GM19438 (cell line): ENCODE results near the gene ATP2C2.
A peak's percentile ranks its signal among the peaks of the same experiment; 100 is the strongest.

Experiments used
- ATAC-seq: cut with Tn5 transposase; IDR thresholded peaks from one replicate; pipeline ENCODE4 v1.9.1; 2021; ENCODE audit warnings: low read depth; ENCODE audit not compliant: unreplicated experiment

Gene ATP2C2

DNA sequence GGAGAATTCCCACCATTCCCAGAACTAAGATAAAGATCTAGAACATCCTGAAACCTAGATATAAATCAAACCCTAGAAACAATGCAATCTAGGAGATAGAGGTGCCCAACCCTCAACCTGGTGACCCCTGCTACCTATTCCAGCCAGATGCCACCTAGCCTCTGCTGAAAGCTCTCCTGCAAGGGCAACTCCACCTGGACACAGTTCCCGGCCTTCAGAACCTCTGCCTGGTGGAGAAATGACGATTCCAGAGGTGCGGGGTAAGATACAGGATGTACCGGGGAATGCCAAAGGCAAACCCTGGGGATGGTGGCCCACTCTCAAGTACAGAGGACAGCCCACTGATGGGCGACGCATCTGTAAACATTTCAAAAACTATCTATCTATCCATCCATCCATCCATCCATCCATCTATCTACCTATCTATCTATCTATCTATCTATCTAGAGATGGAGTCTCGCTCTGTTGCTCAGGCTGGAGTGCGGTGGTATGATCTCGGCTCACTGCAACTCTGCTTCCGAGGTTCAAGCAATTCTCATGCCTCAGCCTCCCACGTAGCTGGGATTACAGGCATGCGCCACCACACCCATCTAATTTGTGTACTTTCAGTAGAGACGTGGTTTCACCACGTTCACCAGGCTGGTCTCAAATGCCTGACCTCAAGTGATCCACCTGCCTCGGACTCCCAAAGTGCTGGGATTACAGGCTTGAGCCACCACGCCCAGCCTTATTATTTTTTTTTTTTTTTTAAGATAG lies 117.1 kb downstream of the ATP2C2 start:
- ATAC-seq: no peak

DNA sequence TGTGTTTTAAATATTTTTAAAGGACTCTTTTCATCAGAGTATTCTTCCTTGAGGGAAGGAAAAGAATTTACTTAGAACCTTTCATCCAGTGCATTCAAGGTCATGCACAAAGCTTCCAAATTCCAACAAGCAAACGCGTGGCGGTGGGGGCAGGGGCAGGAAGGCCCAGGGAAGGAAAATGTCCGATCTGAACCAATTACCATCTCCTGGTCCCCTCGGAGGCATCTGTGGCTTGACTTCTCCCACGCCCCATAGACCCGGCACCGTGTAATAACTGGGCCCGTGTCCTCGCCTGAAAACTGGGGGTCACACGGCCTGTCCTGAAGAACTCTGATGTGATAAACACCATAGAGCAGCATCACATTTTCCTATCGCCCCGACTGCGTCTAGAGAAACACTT lies 117.8 kb downstream of the ATP2C2 start:
- no peak for ATAC-seq

DNA sequence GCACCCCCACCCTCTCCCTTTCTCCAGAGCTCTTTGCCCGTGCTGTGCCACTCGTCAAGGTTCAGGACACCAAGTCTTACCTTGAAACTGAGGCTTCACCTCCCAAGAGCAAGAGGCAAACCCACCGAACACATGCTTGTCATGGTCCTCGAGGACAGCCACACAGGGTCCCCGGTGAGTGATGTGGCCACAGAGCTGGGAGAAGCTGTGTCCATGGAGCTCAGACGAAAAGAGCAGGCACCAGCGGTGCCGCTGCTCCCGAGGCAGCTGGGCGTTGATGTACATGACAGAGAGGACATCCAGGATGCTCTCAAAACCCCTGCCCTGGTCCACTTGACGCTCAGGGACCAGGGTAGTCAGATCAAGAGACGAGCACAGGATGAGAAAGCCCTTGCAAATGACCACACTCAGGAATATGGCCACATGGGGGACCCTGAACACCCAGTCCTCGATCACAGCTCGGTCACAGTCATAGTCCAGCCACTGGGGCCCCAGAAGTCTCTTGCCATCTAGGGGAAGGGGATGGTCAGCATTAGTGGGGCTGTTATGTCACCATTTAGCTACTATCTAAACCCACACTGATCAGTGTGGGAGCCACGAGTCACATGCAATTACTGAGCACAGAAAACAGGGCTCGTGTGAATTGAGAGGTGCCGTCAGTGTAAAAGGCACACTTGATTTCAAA lies 118.4 kb downstream of the ATP2C2 start:
- ATAC-seq: no peak

DNA sequence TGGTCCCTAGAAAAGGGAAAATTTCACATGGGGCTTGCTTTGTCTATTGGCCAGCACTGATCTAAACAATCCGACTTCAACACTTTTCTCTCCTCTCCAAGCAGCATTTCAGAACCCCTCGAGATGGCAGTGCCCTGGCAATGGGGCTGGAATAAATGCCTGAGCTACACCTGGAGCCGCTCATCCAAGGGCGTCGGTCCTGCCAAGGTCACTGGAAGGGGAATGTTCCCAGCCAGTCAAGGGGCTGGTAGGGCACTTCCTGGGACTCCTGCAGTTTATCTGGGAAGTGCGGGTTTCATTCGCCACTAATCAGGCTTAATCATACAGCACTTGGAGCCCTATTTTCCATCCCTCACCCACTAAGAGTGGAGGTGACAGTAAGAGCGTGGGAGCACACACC lies 119.0 kb downstream of the ATP2C2 start:
- no peak for ATAC-seq

DNA sequence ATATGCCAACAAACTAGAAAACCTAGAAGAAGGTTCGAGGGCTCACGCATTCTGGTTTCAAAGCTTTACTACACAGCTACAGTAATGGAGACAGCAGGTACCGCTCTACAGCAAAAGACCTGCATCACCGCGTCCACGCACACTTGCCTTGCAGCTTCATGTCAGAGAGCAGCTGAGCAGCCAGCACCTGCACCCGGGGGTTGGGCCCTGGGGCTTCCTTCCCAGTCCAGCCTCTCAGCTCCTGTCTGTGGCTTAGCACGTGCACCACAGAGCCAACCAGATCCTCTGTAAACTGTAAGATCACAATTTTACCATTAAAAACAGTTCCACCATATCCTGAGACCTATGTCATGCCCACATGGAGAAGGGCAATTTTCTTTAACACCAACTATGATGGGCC lies 120.8 kb downstream of the ATP2C2 start:
- no peak for ATAC-seq

DNA sequence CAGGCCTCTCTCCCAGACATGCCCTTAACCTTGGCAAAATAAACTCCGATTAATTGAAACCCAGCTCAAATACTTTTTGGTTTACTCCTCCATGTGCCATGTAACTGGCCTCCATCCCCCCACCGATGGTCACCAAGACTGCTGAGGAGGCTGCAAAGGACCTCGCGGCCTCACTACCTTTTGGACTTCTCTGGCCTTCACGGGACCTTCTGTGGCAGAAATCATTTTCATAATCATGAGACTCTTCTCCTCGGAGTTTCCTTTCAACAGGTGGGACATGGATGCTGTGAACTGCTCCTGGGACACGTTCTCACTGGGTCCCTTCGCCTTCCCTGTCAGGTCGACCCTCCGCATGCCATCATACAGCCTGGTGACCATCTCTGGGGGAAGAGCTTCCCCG lies 127.2 kb downstream of the ATP2C2 start:
- no peak for ATAC-seq

DNA sequence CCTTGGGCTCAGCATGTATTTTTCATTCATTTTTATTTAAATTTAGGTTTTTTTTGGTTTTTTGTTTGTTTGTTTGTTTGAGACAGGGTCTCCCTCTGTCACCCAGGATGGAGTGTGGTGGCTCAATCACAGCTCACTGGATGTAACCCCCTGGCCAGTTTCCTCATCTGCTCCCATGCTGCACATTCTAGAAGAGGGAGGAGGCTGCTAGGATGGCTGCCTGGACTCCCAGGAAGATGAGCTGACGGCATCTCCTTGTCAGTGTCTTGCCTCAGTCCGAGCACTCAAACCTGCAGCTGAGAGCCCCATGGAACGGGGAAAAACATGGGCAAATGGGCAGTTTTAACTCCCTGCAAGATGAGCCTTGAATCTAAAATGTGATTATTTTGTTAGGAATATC lies 128.7 kb downstream of the ATP2C2 start:
- no peak for ATAC-seq

DNA sequence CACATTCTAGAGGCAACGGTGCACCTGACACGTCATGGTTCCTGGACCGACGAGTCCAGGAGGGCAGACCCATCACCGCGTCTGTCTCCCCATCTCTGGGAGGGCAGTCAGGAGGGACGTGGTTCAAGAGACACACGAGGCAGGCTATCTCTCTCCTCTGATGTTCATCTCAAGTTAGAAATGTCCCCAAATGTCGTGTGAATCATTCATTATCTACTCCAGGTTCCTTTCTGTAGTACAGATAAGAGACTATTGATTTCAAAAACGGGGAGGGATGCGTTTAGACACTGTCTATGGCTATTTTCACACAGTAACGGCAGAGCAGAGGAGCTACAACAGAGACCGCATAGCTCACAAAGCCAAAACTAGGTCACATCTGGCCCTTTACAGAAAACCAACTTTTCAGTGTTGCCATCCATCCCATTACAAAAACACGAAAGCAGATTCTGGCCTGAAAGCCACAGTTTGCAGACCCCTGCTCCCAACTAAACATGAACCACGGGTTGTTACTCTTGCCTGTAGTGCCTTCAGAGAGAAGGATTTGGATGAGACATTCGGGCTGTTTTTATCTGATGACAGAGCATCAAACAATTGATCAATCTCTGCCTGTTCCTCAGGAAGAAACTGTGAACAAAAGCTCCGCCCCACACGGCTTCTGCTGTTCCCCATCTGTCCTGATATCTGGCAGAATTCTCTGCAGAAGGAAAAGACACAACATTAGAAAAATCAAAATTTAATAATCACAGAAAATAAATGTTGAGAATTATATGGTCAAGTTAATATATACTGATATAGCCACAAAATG lies 129.3 kb downstream of the ATP2C2 start:
- no peak for ATAC-seq

DNA sequence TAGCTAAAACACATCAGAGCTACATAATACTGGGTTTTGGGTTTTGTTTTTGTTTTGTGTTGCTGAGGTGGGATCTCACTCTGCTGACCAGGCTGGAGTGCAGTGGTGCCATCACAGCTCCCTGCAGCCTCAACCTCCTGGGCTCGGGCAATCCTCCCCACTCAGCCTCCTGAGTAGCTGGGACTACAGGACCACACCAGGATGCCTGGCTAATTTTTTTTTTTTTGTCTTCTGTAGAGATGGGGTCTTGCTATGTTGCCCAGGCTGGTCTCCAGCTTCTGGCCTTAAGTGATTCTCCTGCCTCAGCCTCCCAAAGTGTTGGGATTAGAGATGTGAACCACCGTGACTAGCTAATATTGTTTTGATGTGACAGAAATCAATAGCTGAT lies 129.9 kb downstream of the ATP2C2 start:
- ATAC-seq: no peak

DNA sequence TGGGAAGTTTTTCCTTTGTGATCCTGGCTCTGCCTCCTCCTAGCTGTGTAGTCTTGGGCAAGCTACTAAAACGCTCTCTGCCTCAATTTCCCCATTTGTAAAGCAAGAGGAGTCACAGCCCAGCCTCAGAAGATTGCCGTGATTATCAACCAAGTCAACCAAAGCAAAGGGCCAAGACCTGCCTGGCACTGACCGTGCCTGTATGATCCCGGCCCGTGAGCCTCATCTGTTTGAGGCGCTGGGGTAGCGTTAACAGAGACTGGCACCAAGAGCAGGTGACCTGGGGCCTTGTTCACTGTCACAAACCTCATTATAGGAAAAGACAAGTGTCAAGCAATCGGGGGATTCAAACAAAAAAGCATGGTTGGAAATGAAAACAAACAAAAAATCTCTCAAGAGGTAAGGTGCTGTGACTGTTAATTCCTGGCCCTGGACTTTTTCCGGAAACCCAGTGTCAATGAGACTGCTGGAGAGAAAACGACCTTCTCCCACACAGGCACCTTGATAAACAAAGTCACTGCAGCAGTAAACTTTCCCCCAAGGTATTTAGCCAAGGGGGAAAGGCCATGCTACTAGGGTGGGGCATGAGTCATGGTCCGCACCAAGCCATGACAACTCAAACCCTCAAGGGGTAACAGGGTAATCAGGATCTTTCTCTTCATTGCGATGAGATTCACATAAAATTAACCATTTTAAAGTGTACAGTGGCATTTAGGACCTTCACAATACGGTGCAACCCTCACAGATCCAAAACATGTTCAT lies 130.7 kb downstream of the ATP2C2 start:
- ATAC-seq: no peak

DNA sequence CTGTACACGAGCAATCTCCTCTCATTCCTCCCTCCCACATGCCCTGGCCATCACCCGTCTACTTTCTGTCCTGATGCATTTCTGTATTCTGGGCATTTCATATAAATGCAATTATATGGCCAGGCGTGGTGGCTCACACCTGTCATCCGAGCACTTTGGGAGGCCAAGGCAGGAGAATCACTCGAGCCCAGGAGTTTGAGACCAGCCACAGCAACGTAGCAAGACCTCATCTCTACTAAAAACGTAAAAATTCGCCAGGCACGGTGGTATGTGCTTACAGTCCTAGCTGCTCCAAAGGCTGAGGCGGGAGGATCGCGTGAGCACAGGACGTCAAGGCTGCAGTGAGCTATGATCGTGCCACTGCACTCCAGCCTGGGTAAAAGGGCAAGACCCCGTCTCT lies 131.3 kb downstream of the ATP2C2 start:
- ATAC-seq: no peak

DNA sequence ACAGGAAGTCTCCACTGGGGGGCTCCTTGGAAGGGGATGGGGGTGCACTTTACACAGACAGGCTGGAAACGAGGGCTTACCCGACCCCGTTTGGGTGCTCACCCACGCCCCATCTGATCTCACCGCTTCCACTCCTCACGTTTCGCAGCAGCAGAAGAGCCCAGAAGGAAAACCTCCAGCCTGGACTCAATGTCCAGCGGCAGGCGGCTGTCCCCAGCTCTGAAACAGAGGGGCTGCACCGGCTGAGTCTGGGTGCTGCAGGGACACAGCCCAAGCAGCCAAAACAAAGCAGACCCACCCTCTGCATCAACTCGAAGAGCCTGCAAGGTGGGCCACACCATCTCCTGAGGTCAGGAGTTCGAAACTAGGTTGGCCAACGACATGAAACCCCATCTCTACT lies 132.2 kb downstream of the ATP2C2 start:
- no peak for ATAC-seq

DNA sequence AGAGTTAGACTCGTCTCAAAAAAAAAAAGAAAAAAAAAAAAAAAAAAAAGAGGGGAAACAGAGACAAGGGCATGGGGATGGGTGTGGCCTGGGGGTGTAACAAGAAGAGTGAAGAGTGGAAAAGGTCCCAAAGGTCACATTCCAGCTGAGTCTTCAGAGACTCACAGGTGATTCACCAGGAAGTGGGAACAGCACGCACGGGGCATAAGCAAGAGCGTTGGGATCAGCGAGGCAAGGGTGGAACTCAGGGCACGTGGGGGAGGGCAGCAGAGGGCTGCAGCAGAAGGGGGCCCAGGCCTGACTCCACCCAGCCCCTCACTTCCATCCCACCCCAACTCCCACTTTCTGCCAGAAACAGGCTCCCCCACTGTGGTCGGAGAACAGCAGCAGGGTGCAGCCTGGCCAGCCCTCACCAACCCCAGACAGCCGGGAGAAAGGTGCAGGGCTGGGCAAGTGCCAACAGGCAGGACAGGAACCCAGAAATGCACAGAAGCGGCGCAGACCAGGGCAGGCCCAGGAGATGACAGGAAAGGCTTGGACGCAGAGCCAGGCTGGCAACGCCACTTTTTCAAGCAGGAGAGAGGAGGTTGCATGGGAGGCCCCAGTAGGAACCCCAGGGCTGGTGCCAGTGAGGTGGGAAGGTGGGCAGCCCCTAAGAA lies 132.9 kb downstream of the ATP2C2 start:
- no peak for ATAC-seq

DNA sequence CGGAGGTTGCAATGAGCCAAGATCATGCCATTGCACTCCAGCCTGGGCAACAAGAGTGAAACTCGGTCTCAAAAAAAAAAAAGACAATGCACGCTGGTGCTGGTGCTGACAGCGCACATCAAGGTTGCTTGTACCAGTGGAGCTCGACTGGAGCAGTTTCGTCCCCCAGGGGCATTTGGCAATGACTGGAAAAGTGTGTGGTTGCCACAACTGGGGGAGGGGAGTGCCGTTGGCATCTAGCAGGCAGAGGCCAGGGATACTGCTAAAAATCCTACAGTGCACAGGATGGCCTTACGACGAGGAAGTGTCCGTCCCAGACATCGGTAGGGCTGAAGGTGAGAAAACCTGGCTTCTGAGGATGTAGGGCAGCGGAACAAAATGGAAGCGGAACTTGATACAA lies 133.7 kb downstream of the ATP2C2 start:
- no peak for ATAC-seq

DNA sequence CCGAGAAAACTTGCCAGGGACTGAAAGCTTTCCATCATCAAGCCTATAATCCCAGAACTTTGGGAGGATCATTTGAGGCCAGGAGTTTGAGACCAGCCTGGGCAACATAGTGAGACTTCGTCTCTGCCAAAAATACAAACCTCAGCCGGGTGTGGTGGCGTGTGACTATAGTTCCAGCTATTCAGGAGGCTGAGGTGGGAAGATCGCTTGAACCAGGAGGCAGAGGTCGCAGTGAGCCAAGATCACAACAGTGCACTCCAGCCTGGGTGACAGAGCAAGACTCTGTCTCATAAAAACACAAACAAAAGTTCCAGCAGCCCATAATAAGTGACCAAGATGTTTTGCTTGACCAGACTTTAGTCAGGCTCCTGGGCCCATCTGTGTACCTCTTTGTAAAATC lies 134.2 kb downstream of the ATP2C2 start:
- ATAC-seq: no peak

DNA sequence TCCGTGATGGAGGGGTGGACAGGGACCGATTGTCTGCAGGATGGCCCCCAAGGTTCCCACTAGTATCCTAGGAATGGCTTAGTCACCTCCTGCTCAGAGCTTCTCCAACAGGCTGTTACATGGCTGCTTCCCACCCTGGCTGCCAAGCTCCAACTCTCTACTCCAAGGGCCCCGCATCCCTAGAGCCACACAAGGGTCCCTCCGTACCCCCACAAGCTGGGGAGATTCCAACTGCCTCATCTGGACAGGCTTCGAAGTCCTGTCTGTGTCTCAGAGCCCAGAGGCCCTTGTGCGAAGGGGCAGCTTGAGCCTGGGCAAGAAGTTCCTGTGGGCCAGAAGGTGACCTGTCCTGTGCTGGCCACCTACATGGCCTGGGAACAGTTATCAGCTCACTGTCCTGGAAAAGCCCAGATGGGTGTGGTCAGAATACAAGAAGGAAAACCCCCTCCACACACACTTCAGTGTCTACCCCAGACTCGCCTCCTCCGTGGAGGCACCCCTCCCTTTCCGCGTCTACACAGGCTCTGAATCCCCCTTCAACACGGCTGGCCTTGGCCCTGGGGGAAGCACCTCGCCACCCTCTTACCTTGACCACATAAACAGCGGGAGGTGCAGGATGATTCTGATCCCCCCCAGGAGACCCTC lies 135.5 kb downstream of the ATP2C2 start:
- ATAC-seq: peak; percentile 3

DNA sequence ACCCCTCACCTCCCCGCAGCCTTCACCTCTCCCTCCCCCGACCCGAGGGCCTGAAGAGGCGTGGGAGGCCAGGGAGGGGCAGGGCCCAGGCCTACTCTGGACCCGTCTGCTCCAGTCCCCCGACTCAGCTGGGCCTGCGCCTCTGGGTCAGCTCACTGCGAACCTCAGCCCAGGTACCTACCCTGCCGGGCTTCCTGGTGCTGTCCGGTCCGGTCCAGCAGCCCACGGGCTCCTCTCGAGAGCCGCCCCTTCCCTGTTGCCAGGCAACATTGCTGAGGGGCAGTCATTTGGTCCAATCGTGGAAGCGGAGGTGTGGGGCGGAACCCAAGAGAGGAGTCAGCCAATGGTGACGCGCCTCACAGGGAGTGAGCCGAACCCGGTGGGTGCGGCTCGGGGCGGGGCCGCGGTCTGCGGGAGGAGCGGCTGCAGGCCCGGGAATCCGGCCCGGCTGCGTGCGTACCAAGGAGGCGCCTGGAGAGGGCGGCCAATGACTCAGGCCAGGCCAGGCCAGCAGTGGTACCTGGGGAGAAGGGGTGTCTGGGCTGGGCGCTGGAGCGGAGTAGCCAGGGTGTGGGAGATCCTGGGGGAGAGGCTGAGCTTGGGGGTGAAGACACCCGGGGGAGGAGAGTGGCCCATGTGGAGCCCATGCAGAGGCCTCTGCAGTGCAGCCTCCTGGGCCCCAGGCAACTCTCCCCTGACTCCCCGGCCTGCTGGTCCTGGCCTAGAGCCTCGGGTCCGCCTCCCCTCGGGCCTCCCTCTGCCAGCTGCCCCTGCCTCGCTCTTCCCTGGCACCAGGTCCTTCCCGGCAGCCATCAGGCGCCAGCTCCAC lies 136.3 kb downstream of the ATP2C2 start, which contains the start of gene MEAK7:
MEAK7 (minus strand) TSS at position 240 of the 829 bp plus-strand sequence. CDS start 6,573 bp downstream, outside the sequence.
- ATAC-seq: peak; percentile 92

DNA sequence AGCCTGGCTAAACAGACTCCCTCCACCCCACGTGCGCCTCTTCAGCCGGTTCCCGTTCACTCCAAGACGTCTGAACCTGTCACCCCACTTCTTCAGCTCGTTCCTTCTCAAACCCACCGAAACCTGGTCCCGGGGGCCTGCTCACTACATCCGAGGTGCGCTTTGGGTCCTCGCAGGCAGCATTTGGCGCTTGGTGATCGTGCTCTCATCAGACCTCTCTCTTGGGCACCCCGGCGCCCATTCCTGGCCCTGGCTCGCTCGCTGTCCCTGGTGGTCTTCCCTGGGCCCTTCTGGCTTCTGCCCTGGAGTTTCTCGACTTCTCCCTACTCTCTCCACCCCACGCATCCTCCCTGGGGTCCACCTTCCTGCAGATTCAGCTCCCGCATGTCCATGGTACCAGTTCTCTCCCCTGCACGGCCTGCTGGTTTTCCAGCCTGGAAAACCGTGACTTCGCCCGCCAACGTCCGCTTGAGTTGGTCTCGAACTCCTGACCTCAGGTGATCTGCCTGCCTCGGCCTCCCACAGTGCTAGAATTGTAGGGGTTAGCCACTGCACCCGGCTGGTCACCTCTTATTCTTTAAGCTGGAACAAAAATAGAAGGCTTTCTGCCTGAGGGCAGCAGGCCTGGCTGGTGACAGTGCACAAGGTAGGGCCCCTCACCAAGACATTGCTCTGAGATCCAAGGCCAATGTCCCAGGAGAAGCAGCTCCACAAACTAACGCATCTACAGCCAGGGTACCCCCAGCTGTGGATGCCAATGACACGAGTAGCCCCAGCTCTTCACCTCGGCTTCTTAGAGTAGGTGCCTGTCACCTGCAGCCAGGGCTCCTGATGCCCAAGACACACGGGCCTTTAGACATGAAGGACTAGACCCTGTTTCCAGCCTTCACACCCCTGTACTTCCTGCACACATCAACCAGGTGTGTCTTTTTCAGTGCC lies 137.2 kb downstream of the ATP2C2 start:
- peak; percentile 5 for ATAC-seq
